Measurements from ENCODE around the gene MRPL18. TPM values are rescaled to one million over a fixed set of nuclear protein-coding genes. Genes with fewer than 3 reads are reported as not detected.

Gene MRPL18
- total and polyA plus RNA-seq, 2 of the 8 experiments (the other 6 are each of a cell fraction or from before 2014, with no cell fraction given): 58.7 to 79.8 TPM

- TF ChIP-seq CHD7 (IDR thresholded peaks at IDR 0.05; ENCODE audit: insufficient replicate concordance, low read length) (no peak), SP4 (IDR thresholded peaks at IDR 0.05; ENCODE audit: low read length) (no peak), SP1 (IDR thresholded peaks at IDR 0.05; ENCODE audit: low read depth, low read length) (no peak), HDAC6 (IDR thresholded peaks at IDR 0.05; ENCODE audit: low read depth, low read length) (no peak), BCL11A (IDR thresholded peaks at IDR 0.05; ENCODE audit: low read depth in 2 of 2, low read length in 2 of 2) (no peak), JUN (IDR thresholded peaks at IDR 0.05; ENCODE audit: low read depth, low read length) (no peak), BACH1 (IDR thresholded peaks at IDR 0.05; ENCODE audit: low read length) (no peak), GTF2F1 (IDR thresholded peaks at IDR 0.05; ENCODE audit: borderline replicate concordance, low read depth, low read length) (no peak), RXRA (IDR thresholded peaks at IDR 0.05; ENCODE audit: insufficient read depth, low read depth, low read length) (no peak), CBX8 (IDR thresholded peaks at IDR 0.05; ENCODE audit: borderline replicate concordance, low read depth, low read length) (no peak)
These were observed 18.4 kb downstream of the MRPL18 start (continued) for GRCh38 chr6:159808647-159809046.

Measured in H1 (cell line).